Fibroblast of mammary gland (primary cell): ENCODE data around the gene KCNE4.

Experiments used
- DNase-seq: peaks from one replicate; pipeline ENCODE4 v3.0.0-alpha.2; 2010; ENCODE audit warnings: low read depth
- H3K4me3 ChIP-seq: 2 replicates; pipeline ENCODE4 v1.5.1; 2011; ENCODE audit warnings: low read depth, mild to moderate bottlenecking, low read length, moderate library complexity; ENCODE audit not compliant: control insufficient read depth
- TF ChIP-seq, protein P1 (sequence below): conservative IDR thresholded peaks from 2 replicates; pipeline ENCODE4 v1.5.1; 2011; ENCODE audit warnings: low read depth, low read length, inconsistent platforms; ENCODE audit not compliant: control insufficient read depth, insufficient read depth

Gene KCNE4

GRCh38 chr2:223029287-223029686 is 22.7 kb upstream of the KCNE4 start:
- DNase-seq, result no peak
- TF ChIP-seq, protein P1, sequence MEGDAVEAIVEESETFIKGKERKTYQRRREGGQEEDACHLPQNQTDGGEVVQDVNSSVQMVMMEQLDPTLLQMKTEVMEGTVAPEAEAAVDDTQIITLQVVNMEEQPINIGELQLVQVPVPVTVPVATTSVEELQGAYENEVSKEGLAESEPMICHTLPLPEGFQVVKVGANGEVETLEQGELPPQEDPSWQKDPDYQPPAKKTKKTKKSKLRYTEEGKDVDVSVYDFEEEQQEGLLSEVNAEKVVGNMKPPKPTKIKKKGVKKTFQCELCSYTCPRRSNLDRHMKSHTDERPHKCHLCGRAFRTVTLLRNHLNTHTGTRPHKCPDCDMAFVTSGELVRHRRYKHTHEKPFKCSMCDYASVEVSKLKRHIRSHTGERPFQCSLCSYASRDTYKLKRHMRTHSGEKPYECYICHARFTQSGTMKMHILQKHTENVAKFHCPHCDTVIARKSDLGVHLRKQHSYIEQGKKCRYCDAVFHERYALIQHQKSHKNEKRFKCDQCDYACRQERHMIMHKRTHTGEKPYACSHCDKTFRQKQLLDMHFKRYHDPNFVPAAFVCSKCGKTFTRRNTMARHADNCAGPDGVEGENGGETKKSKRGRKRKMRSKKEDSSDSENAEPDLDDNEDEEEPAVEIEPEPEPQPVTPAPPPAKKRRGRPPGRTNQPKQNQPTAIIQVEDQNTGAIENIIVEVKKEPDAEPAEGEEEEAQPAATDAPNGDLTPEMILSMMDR, result no peak
- H3K4me3 ChIP-seq, result no peak overlapping the region

GRCh38 chr2:223032187-223033142 is 19.5 kb upstream of the KCNE4 start:
- no peak overlapping the region for H3K4me3 ChIP-seq
- DNase-seq, result peak; percentile 79
- TF ChIP-seq, protein P1, result no peak

DNA sequence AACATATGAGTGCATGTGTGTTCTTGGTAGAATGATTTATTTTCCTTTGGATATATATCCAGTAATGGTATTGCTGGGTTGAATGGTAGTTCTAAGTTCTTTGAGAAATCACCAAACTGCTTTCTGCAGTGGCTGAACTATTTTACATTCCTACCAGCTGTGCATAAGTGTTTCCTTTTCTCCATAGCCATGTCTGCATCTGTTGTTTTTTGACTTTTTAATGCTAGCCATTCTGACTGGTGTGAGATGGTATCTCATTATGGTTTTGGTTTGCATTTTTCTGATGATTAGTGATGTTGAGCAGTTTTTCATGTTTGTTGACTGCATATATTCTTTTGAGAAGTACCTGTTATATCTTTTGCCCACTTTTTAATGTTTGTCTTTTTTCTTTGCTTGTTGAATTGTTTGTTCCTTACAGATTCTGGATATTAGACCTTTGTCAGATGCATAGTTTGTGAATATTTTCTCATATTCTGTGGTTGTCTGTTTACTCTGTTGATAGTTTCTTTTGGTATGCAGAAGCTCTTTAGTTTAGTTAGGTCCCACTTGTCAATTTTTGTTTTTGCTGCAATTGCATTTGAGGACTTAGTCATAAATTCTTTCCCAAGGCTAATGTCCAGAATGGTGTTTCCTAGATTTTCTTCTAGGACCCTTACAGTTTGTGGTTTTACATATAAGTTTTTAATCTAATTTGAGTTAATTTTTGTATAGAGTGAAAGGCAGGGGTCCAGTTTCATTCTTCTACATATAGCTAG is 17.6 kb upstream of the KCNE4 start:
- TF ChIP-seq, protein P1, result no peak
- no peak overlapping the region for H3K4me3 ChIP-seq
- no peak for DNase-seq

GRCh38 chr2:223036790-223037444 is 15.1 kb upstream of the KCNE4 start:
- no peak overlapping the region for H3K4me3 ChIP-seq
- TF ChIP-seq, protein P1, result no peak
- DNase-seq, result no peak

DNA sequence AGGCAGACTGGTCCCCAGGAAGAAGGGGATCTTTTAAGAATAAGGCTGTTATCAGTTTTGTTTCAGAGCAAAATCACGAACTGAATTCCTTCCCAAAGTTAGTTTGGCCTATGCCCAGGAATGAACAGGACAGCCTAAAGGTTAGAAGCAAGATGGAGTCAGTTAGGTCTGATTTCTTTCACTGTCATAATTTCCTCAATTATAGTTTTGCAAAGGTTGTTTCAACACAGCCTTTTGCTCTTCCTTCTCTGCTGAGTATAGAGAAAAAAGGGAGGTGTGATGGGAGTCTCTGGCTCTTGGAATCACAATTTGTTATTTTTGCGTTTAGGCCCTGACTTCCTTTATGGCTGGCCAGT is 14.6 kb upstream of the KCNE4 start:
- no peak for DNase-seq
- no peak overlapping the region for H3K4me3 ChIP-seq

DNA sequence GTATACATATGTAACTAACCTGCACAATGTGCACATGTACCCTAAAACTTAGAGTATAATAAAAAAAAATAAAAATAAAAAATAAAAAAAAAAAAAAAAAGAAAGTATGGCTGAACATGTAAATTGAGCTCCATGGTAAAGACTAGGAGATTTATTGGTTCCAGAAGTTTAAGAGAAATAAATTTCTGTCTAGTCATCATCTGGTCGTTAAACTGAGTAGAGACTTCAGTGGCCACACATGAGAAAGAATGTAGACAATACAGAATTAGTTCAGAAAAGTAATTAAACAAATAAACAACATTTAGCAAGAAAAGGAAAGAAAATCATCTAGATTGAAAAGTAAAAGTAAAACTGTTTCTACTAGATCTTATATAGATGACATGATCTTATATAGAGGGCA is 12.4 kb upstream of the KCNE4 start:
- TF ChIP-seq, protein P1, result no peak
- no peak for DNase-seq
- no peak overlapping the region for H3K4me3 ChIP-seq

More for the DNA sequence above, 14.6 kb upstream of the KCNE4 start:
- TF ChIP-seq, protein P1, result no peak
